GM12874 (cell line): Measurements from ENCODE around the gene CRADD.

ENCODE experiments used
- TF ChIP-seq, protein P1 (sequence below): IDR thresholded peaks from 2 replicates; pipeline ENCODE4 v1.5.1; 2011; ENCODE audit warnings: low read depth, mild to moderate bottlenecking, control low read depth, low read length, moderate library complexity; ENCODE audit not compliant: insufficient read depth

The CRADD gene

GRCh38 chr12:93677195-93678064 is at the start of gene CRADD:
CRADD (plus strand) TSS chr12:93677375.
- TF ChIP-seq, protein P1, sequence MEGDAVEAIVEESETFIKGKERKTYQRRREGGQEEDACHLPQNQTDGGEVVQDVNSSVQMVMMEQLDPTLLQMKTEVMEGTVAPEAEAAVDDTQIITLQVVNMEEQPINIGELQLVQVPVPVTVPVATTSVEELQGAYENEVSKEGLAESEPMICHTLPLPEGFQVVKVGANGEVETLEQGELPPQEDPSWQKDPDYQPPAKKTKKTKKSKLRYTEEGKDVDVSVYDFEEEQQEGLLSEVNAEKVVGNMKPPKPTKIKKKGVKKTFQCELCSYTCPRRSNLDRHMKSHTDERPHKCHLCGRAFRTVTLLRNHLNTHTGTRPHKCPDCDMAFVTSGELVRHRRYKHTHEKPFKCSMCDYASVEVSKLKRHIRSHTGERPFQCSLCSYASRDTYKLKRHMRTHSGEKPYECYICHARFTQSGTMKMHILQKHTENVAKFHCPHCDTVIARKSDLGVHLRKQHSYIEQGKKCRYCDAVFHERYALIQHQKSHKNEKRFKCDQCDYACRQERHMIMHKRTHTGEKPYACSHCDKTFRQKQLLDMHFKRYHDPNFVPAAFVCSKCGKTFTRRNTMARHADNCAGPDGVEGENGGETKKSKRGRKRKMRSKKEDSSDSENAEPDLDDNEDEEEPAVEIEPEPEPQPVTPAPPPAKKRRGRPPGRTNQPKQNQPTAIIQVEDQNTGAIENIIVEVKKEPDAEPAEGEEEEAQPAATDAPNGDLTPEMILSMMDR = no peak

- TF ChIP-seq, protein P1 = no peak
Measured at GRCh38 chr12:93632383-93632782, 44.8 kb upstream of the CRADD start.

- TF ChIP-seq, protein P1 = no peak
Measured at GRCh38 chr12:93634416-93634815, 42.8 kb upstream of the CRADD start.

DNA sequence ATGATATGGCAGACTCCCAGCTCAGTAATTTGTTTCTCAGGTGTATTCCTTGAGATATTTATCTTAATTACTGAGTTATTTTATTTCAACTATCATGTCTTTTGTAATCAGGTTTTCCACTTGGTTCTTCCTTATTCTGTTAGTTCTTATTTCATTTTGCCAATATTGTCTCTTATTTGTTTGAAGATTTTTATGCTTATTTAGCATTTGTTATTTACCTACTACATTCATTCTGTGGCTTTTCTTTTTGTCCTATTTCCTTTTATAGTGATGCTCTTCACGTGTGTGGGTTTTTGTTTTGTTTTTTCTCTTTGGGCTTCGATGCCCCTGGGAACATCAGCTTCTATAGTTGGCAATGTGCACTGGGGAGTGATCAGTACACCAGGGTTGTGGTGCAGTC is 40.5 kb upstream of the CRADD start:
- TF ChIP-seq, protein P1 = no peak

GRCh38 chr12:93638095-93638494 is 39.1 kb upstream of the CRADD start:
- TF ChIP-seq, protein P1 = no peak

- TF ChIP-seq, protein P1 = no peak
Measured at GRCh38 chr12:93638954-93639353, 38.2 kb upstream of the CRADD start.

DNA sequence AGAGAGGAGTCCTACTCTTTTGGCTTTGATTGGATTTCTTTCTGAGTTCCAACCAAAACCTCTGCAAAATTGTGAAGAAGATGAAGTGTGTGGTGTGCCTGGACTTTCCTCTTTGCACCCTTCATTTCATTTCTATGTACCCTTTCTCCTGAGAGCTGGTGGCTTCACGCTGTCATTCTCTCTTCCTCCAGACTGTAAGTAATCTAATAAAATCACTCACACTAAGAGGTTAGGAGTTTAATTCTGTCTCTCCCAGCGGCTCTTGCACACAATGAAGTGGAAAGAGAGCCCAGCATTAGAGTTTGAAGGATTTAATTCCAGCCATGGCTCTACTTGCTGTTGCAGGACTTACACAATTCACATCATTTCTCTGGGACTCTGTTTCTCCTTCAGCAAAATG is 37.8 kb upstream of the CRADD start:
- TF ChIP-seq, protein P1 = no peak
